HCT116 (cell line): ENCODE results near the gene ACSM4. TPM values are rescaled to one million over a fixed set of nuclear protein-coding genes. Genes with fewer than 3 reads are reported as not detected.

Experiments
- ATAC-seq: fragments of 200-7000 bp; cut with Tn5 transposase; 2 replicates; pipeline ENCODE4 v1.9.1; 2020; ENCODE audit warnings: mild to moderate bottlenecking, moderate library complexity
- BruUV-seq: library from RNA; stranded (reverse); fragments of 400-500 nt; replicated peaks from 2 replicates; lab custom pipeline; 2021; lab: Mats Ljungman, UMichigan
- CTCF ChIA-PET: fragments of 300-600 bp; sonication (Branson Sonifier 250); formaldehyde crosslinking; loops from one replicate; lab custom pipeline; 2021; ENCODE audit warnings: antibody characterized with exemption; lab: Charles Lee
- POLR2A ChIA-PET: fragments of 300-600, 350-600 bp; sonication (Branson Sonifier 250); formaldehyde crosslinking; loops from one replicate; lab custom pipeline; 2021; ENCODE audit warnings: antibody characterized with exemption; lab: Charles Lee
- RAD21 ChIA-PET, 2 experiments: fragments of 300-600 bp; sonication (Branson Sonifier 250); formaldehyde crosslinking; loops; one replicate each; lab custom pipeline; 2023; ENCODE audit warnings: low total read pairs in 2 of 2; ENCODE audit not compliant: uncharacterized antibody in 2 of 2, unreplicated experiment in 2 of 2, low non-redundant PET in 1 of 2; lab: Charles Lee
- DNase-seq: peaks from one replicate; pipeline ENCODE4 v3.0.0-alpha.2; 2010; ENCODE audit warnings: low read depth, low spot score
- H2AFZ ChIP-seq: fragments of 200-600 bp; shearing (Covaris generic), sonication (generic); 2 replicates; pipeline ENCODE4 v1.6.1; 2017; ENCODE audit warnings: low read depth, mixed run types, mixed read lengths, antibody characterized with exemption, low read length; ENCODE audit not compliant: poor library complexity, severe bottlenecking
- H3K27ac ChIP-seq: 2 replicates; pipeline ENCODE4 v1.5.1; 2012; ENCODE audit warnings: low read depth, low read length
- H3K27me3 ChIP-seq: fragments of 200-600 bp; sonication (generic); 2 replicates; pipeline ENCODE4 v1.6.1; 2016; ENCODE audit warnings: mixed run types, low read length, mixed read lengths; ENCODE audit not compliant: insufficient read depth
- H3K36me3 ChIP-seq, 2 experiments: fragments of 200-500 bp in 1 of 2; fragments of 200-600 bp in 1 of 2; sonication (Bioruptor generic) in 1 of 2; sonication (generic) in 1 of 2; 2 replicates each; pipeline versions ENCODE4 v1.5.1 to v1.6.1; 2014 to 2016; ENCODE audit warnings: low read length in 2 of 2, inconsistent platforms in 1 of 2, mixed read lengths in 1 of 2, mixed run types in 1 of 2; ENCODE audit not compliant: insufficient read depth in 2 of 2, control insufficient read depth in 1 of 2
- H3K4me1 ChIP-seq, 2 experiments: fragments of 200-600 bp in 1 of 2; sonication (generic) in 1 of 2; 2 replicates each; pipeline versions ENCODE4 v1.5.1 to v1.6.1; 2012 to 2017; ENCODE audit warnings: low read length in 2 of 2, inconsistent platforms in 1 of 2, mild to moderate bottlenecking in 1 of 2, mixed read lengths in 1 of 2, mixed run types in 1 of 2, moderate library complexity in 1 of 2; ENCODE audit not compliant: insufficient read depth in 2 of 2, control insufficient read depth in 1 of 2
- H3K4me2 ChIP-seq: fragments of 200-600 bp; sonication (generic); 2 replicates; pipeline ENCODE4 v1.6.1; 2017; ENCODE audit warnings: mixed run types, low read length, mixed read lengths
- H3K4me3 ChIP-seq, 2 experiments: fragments of 200-600 bp in 1 of 2; sonication (generic) in 1 of 2; replicated peaks in 1 of 2; 2 replicates each; pipeline ENCODE4 v1.5.1; 2011 to 2016; ENCODE audit warnings: low read length in 2 of 2, control low read depth in 1 of 2, low read depth in 1 of 2, mild to moderate bottlenecking in 1 of 2, mixed read lengths in 1 of 2, mixed run types in 1 of 2
- H3K79me2 ChIP-seq: fragments of 200-600 bp; sonication (generic); 2 replicates; pipeline ENCODE4 v1.6.1; 2017; ENCODE audit warnings: mild to moderate bottlenecking, mixed run types, low read length, moderate library complexity, mixed read lengths; ENCODE audit not compliant: insufficient read depth
- H3K9ac ChIP-seq: fragments of 200-600 bp; sonication (generic); 2 replicates; pipeline ENCODE4 v1.6.1; 2016; ENCODE audit warnings: low read length, mixed read lengths
- H3K9me2 ChIP-seq: fragments of 200-600 bp; sonication (generic), shearing (Covaris generic); 2 replicates; pipeline ENCODE4 v1.6.1; 2017; ENCODE audit warnings: mixed run types, mild to moderate bottlenecking, moderate library complexity; ENCODE audit not compliant: insufficient read depth
- H3K9me3 ChIP-seq, 2 experiments: fragments of 200-500 bp in 1 of 2; fragments of 200-600 bp in 1 of 2; sonication (Bioruptor generic) in 1 of 2; sonication (generic) in 1 of 2; 2 replicates each; pipeline ENCODE4 v1.6.1; 2014 to 2017; ENCODE audit warnings: low read length in 2 of 2, mixed read lengths in 2 of 2, inconsistent platforms in 1 of 2, low read depth in 1 of 2, mild to moderate bottlenecking in 1 of 2, mixed run types in 1 of 2, moderate library complexity in 1 of 2; ENCODE audit not compliant: control insufficient read depth in 1 of 2, insufficient read depth in 1 of 2
- H4K20me1 ChIP-seq: fragments of 200-600 bp; sonication (generic), shearing (Covaris generic); 2 replicates; pipeline ENCODE4 v1.6.1; 2017; ENCODE audit warnings: mixed run types, mild to moderate bottlenecking, moderate library complexity; ENCODE audit not compliant: insufficient read depth
- CBX3 ChIP-seq: IDR thresholded peaks from 2 replicates; pipeline ENCODE4 v1.6.1; 2012; ENCODE audit warnings: low read depth
- CEBPB ChIP-seq: IDR thresholded peaks from 2 replicates; pipeline ENCODE4 v1.6.1; 2012; ENCODE audit warnings: low read depth
- EGR1 ChIP-seq: IDR thresholded peaks from 2 replicates; pipeline ENCODE4 v1.6.1; 2012; ENCODE audit warnings: low read depth
- ELF1 ChIP-seq: IDR thresholded peaks from 2 replicates; pipeline ENCODE4 v1.6.1; 2012; ENCODE audit warnings: low read depth, borderline replicate concordance
- EZH2 ChIP-seq: fragments of 200-600 bp; sonication (generic); IDR thresholded peaks from 2 replicates; pipeline ENCODE4 v1.6.1; 2017; ENCODE audit warnings: antibody characterized with exemption, mixed run types
- FOSL1 ChIP-seq: IDR thresholded peaks from 2 replicates; pipeline ENCODE4 v1.6.1; 2012; ENCODE audit warnings: low read depth
- JUND ChIP-seq: IDR thresholded peaks from 2 replicates; pipeline ENCODE4 v1.6.1; 2012
- POLR2A ChIP-seq: IDR thresholded peaks from 2 replicates; pipeline ENCODE4 v1.7.0; 2011; ENCODE audit warnings: borderline replicate concordance; ENCODE audit not compliant: insufficient read depth, insufficient read length; ENCODE audit errors: extremely low read depth
- POLR2AphosphoS5 ChIP-seq: IDR thresholded peaks from 2 replicates; pipeline ENCODE4 v1.6.1; 2011; ENCODE audit warnings: mild to moderate bottlenecking, low read depth, low read length, moderate library complexity
- REST ChIP-seq: IDR thresholded peaks from 2 replicates; pipeline ENCODE4 v1.6.1; 2012; ENCODE audit warnings: low read depth
- TCF7L2 ChIP-seq: IDR thresholded peaks from 2 replicates; pipeline ENCODE4 v1.7.0; 2011; ENCODE audit warnings: borderline replicate concordance, inconsistent platforms; ENCODE audit not compliant: insufficient read depth, insufficient read length; ENCODE audit errors: extremely low read depth
- YY1 ChIP-seq: IDR thresholded peaks from 2 replicates; pipeline ENCODE4 v1.6.1; 2011; ENCODE audit warnings: low read length, low read depth, moderate library complexity, mild to moderate bottlenecking; ENCODE audit not compliant: insufficient replicate concordance; ENCODE audit errors: extremely low read depth
- ZBTB33 ChIP-seq: IDR thresholded peaks from 2 replicates; pipeline ENCODE4 v1.6.1; 2011; ENCODE audit warnings: mild to moderate bottlenecking, low read length, moderate library complexity; ENCODE audit not compliant: insufficient replicate concordance; ENCODE audit errors: extremely low read depth
- ZNF274 ChIP-seq: fragments of 200-500 bp; sonication (Bioruptor generic); IDR thresholded peaks from 2 replicates; pipeline ENCODE4 v1.6.1; 2014; ENCODE audit warnings: mild to moderate bottlenecking, low read depth, low read length, inconsistent platforms
- intact Hi-C: fragments of 100-400 bp; cut with micrococcal nuclease; formaldehyde crosslinking; loops from 2 replicates; pipeline ENCODE4 v1.10.0; 2022
- total RNA-seq: library from RNA; stranded (reverse); gene quantifications from one replicate; pipeline ENCODE4 v1.2.1, GENCODE V29; 2021; ENCODE audit not compliant: unreplicated experiment
- TF ChIP-seq, protein P1 (sequence below): IDR thresholded peaks from 2 replicates; pipeline ENCODE4 v1.6.1; 2012
- TF ChIP-seq, protein P2 (sequence below), 3 experiments: fragments of 200-600 bp in 1 of 3; sonication (generic) in 1 of 3; IDR thresholded peaks in 2 of 3; conservative IDR thresholded peaks in 1 of 3; 2 replicates each; pipeline ENCODE4 v1.5.1; 2012 to 2017; ENCODE audit warnings: low read depth in 2 of 3, low read length in 2 of 3, antibody characterized with exemption in 1 of 3, borderline replicate concordance in 1 of 3, control low read depth in 1 of 3, mild to moderate bottlenecking in 1 of 3, mixed read lengths in 1 of 3, mixed run types in 1 of 3, moderate library complexity in 1 of 3; ENCODE audit not compliant: insufficient read depth in 1 of 3

The ACSM4 gene
- total RNA-seq, 1 experiment from 2014 or later, result not detected

GRCh38 chr12:7346551-7347225 is 42.8 kb downstream of the ACSM4 start (continued):
- TF ChIP-seq YY1, result no peak
- no peak for TF ChIP-seq CBX3
- TF ChIP-seq EGR1, result no peak
- TF ChIP-seq, protein P1, sequence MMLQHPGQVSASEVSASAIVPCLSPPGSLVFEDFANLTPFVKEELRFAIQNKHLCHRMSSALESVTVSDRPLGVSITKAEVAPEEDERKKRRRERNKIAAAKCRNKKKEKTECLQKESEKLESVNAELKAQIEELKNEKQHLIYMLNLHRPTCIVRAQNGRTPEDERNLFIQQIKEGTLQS, result no peak

GRCh38 chr12:7349418-7349817 is 45.5 kb downstream of the ACSM4 start:
- intact Hi-C loops, result no loop called here
- ChIA-PET POLR2A (no interaction called here), RAD21 (no interaction called here), CTCF (interaction anchor here (1.0 to 1.5 kb wide), 3 partner anchors 13 to 293 kb away, joined by 3 to 4 read pairs (median 3); no protein-coding TSS in a partner anchor)
- no peaks in the 10 kb centered on the region for H3K9me3 ChIP-seq
- no peaks in the 10 kb centered on the region for H3K36me3 ChIP-seq
- no peaks in the 10 kb centered on the region for H3K9me2 ChIP-seq
- no TSS peak for BruUV-seq
- H3K4me2 ChIP-seq, result no peak overlapping the region
- no peak overlapping the region for H3K4me3 ChIP-seq
- no peaks in the 10 kb centered on the region for H3K4me1 ChIP-seq
- no peak overlapping the region for H3K9ac ChIP-seq
- H3K79me2 ChIP-seq, result no peaks in the 10 kb centered on the region
- H3K27ac ChIP-seq, result no peak overlapping the region
- H2AFZ ChIP-seq, result no peak overlapping the region
- no peak for ATAC-seq
- no peak for DNase-seq
- H3K27me3 ChIP-seq, result no peaks in the 10 kb centered on the region
- no peaks in the 10 kb centered on the region for H4K20me1 ChIP-seq
- TF ChIP-seq, protein P1, result no peak
- TF ChIP-seq ZNF274, result no peak
- TF ChIP-seq REST, result no peak
- TF ChIP-seq TCF7L2, result no peak
- no peak for TF ChIP-seq ELF1
- TF ChIP-seq ZBTB33, result no peak
- TF ChIP-seq, protein P2, sequence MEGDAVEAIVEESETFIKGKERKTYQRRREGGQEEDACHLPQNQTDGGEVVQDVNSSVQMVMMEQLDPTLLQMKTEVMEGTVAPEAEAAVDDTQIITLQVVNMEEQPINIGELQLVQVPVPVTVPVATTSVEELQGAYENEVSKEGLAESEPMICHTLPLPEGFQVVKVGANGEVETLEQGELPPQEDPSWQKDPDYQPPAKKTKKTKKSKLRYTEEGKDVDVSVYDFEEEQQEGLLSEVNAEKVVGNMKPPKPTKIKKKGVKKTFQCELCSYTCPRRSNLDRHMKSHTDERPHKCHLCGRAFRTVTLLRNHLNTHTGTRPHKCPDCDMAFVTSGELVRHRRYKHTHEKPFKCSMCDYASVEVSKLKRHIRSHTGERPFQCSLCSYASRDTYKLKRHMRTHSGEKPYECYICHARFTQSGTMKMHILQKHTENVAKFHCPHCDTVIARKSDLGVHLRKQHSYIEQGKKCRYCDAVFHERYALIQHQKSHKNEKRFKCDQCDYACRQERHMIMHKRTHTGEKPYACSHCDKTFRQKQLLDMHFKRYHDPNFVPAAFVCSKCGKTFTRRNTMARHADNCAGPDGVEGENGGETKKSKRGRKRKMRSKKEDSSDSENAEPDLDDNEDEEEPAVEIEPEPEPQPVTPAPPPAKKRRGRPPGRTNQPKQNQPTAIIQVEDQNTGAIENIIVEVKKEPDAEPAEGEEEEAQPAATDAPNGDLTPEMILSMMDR (IDR thresholded peaks at IDR 0.05 in 2 of 3, conservative IDR thresholded peaks at IDR 0.05 in 1 of 3; ENCODE audit: borderline replicate concordance in 1 of 3, insufficient read depth in 1 of 3, low read depth in 2 of 3, low read length in 2 of 3), result no peak
- TF ChIP-seq JUND, result no peak
- no peak for TF ChIP-seq YY1
- no peak for TF ChIP-seq CEBPB
- TF ChIP-seq EZH2, result no peak
- TF ChIP-seq FOSL1, result no peak
- no peak for TF ChIP-seq CBX3
- no peak for TF ChIP-seq POLR2AphosphoS5
- no peak for TF ChIP-seq POLR2A
